SJSA1 (cell line): Measurements from ENCODE around the gene AKAP6. TPM values are rescaled to one million over a fixed set of nuclear protein-coding genes. Genes with fewer than 3 reads are reported as not detected.

Experiments used
- DNase-seq, 2 experiments: peaks; one replicate each; pipeline ENCODE4 v3.0.0-alpha.2; 2015 to 2020; ENCODE audit warnings: low spot score in 2 of 2, low read depth in 1 of 2
- H3K27ac ChIP-seq: fragments of 250-450 bp; sonication (Bioruptor Pico); 2 replicates; pipeline ENCODE4 v1.5.1; 2020; ENCODE audit warnings: mild to moderate bottlenecking, moderate library complexity
- H3K27me3 ChIP-seq: fragments of 250-450 bp; sonication (Bioruptor Pico); replicated peaks from 2 replicates; pipeline ENCODE4 v1.5.1; 2020; ENCODE audit warnings: mild to moderate bottlenecking, moderate library complexity
- H3K36me3 ChIP-seq: fragments of 250-450 bp; sonication (Bioruptor Pico); 2 replicates; pipeline ENCODE4 v1.5.1; 2020; ENCODE audit warnings: mild to moderate bottlenecking
- H3K4me1 ChIP-seq: fragments of 250-450 bp; sonication (Bioruptor Pico); replicated peaks from 2 replicates; pipeline ENCODE4 v1.6.1; 2021; ENCODE audit warnings: mild to moderate bottlenecking
- H3K4me3 ChIP-seq: fragments of 250-450 bp; sonication (Bioruptor Pico); 2 replicates; pipeline ENCODE4 v1.5.1; 2020; ENCODE audit warnings: mild to moderate bottlenecking
- H3K9me3 ChIP-seq: fragments of 250-450 bp; sonication (Bioruptor Pico); replicated peaks from 2 replicates; pipeline ENCODE4 v1.5.1; 2020; ENCODE audit warnings: mild to moderate bottlenecking
- total RNA-seq: library from RNA; depleted of rRNA; stranded (reverse); fragments of >200 nt; shearing (Covaris generic); gene quantifications from 2 replicates; pipeline ENCODE4 v1.2.3, GENCODE V29; 2014

Gene AKAP6
- total RNA-seq, 1 experiment from 2014 or later = 3.8 TPM

DNA sequence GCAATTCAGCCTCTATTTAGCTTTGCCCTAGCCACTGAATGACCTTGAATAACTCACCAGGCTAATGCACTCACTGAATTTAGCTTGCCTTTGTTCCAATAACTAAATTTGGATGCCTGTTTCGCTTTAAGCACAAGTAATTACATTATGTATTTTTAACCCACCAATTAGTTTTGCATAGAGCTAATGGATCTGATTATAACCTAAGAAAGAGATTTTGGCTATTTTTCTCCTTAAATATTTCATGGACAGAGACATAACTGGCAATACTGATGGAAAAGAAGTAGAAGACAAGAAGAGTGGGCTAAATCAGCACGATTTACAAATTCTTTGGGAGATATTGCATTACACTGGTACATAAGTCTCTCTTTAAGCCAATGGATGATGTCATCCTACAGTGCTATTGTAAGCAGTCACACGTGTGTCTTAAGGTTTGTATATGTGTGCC, 85.7 kb downstream of the AKAP6 start:
- no peak overlapping the region for H3K27ac ChIP-seq
- DNase-seq = no peak
- H3K27me3 ChIP-seq = no peaks in the 10 kb centered on the region
- H3K4me3 ChIP-seq = no peak overlapping the region
- H3K9me3 ChIP-seq = no peaks in the 10 kb centered on the region
- no peaks in the 10 kb centered on the region for H3K36me3 ChIP-seq
- H3K4me1 ChIP-seq = peaks cover 26% of the 10 kb centered on the region

DNA sequence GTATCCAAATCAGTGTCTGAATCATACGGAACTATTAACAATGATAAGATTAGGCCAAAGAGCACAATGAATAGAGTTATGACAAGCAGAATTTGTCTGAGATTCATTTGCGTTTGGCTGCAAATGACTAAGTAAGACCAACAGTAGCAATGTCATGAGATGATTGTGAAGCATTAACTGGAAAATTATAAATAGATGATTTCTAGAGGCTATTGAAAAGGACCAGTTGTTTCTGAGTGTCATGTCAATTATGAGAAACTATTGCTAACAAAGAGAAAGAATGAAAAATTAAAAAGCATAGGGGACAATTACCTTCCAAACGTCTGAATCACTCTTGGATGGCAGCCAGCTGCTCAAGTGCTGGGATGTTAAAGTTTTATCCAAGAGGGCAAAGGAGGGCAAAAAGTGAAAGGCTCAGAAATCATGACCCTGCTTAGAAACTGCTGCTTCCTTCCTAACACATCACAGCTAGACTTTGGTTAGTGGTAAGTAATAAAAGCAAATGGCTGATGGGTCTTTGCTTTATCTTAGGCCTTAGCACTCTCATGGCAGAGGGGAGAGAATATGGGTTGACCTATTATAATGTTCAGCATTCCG, 89.0 kb downstream of the AKAP6 start:
- peak; percentile 77 to 88 for DNase-seq
- Histone ChIP-seq H3K9me3 (no peaks in the 10 kb centered on the region), H3K4me1 (peaks cover 32% of the 10 kb centered on the region), H3K4me3 (no peak overlapping the region), H3K36me3 (no peaks in the 10 kb centered on the region), H3K27me3 (no peaks in the 10 kb centered on the region), H3K27ac (peak overlapping the region; percentile 81)

DNA sequence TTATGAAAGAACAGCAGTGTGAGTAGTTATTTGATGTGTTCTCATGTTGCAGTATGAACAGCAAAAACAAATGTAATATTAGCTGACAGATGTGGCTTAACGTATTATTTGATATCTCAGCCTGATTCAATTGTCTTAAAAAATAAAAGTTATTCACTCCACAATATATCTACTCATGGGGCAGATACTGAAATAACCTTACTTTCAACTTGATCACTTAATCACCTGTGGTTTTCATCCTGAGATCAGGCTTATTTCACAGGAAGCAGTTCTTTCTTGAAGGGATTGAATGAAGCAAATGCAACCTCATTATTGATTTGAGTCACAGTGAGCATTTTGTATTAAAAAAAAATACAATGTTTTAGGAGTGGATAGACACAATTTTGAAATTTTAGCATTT, 90.3 kb downstream of the AKAP6 start:
- Histone ChIP-seq H3K9me3 (no peaks in the 10 kb centered on the region), H3K27me3 (no peaks in the 10 kb centered on the region)

DNA sequence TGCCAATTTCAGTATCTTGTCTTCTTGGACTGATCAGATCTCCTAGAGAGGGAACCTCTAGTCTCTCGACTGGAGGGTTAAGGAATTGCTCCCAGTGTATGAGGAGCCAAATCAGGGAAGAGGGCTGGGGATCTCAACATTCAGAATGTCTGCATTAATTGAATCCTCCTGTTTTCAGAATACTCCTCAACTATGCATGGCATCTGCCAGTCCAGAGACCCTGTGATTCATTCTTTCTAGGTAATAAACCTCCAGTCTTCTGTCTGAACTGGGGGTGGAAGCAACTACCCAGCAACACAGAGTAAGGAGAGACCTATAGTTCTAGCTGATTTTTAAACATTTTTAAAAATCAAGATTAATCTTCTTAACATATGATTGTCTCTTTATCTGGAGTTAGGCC, 92.7 kb downstream of the AKAP6 start:
- H3K4me3 ChIP-seq = no peak overlapping the region
- peaks cover 28% of the 10 kb centered on the region for H3K4me1 ChIP-seq
- H3K36me3 ChIP-seq = no peaks in the 10 kb centered on the region
- H3K9me3 ChIP-seq = no peaks in the 10 kb centered on the region
- H3K27me3 ChIP-seq = no peaks in the 10 kb centered on the region
- peak overlapping the region; percentile 21; the same call in 1 of the 2 replicates for H3K27ac ChIP-seq
- no peak for DNase-seq

More for the DNA sequence above, 90.3 kb downstream of the AKAP6 start:
- no peak for DNase-seq
- Histone ChIP-seq H3K36me3 (no peaks in the 10 kb centered on the region), H3K27ac (no peak overlapping the region), H3K4me3 (no peak overlapping the region), H3K4me1 (peaks cover 32% of the 10 kb centered on the region)

DNA sequence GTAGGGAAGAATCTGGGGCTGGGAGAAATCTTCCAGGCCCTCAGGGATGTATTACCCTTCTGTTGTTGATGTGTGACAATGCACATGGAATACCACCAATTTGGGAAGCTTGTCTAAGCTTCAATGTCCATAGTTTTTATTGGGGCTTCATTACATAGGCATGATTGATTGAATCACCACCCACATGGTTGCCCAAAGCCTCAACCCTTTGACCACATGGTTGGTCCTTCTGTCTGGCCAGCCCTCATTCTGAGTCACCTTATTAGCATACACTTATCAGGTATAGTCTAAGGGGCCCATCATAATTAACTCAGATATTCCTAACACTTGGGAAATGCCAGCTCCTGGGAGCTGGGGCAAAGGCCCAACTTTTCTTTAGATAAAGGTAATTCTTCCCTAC, 93.3 kb downstream of the AKAP6 start:
- Histone ChIP-seq H3K36me3 (no peaks in the 10 kb centered on the region), H3K9me3 (no peaks in the 10 kb centered on the region), H3K4me3 (no peak overlapping the region), H3K27me3 (no peaks in the 10 kb centered on the region), H3K4me1 (peaks cover 21% of the 10 kb centered on the region), H3K27ac (no peak overlapping the region)
- DNase-seq = no peak

DNA sequence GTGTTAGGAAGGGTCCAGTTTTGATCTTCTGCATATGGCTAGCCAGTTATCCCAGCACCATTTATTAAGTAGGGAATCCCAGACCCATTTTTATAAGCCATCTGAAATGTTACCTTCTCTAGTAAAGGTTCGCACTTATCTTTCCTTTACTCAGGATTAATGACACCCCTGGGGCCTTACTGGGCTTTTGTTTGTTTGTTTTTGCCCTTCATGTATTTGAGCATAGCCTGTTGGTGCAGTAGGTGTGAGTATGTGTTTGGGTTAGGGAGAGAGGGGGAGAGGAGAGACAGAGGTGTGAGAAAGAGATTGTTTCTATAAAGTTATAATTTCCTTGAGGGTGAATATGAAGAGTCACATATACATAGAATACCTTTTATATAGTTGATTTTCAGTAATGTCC, 96.9 kb downstream of the AKAP6 start:
- H3K36me3 ChIP-seq = no peaks in the 10 kb centered on the region
- no peak for DNase-seq
- no peaks in the 10 kb centered on the region for H3K9me3 ChIP-seq
- H3K4me3 ChIP-seq = no peak overlapping the region
- H3K27me3 ChIP-seq = no peaks in the 10 kb centered on the region
- H3K27ac ChIP-seq = no peak overlapping the region
- peaks cover 37% of the 10 kb centered on the region for H3K4me1 ChIP-seq

DNA sequence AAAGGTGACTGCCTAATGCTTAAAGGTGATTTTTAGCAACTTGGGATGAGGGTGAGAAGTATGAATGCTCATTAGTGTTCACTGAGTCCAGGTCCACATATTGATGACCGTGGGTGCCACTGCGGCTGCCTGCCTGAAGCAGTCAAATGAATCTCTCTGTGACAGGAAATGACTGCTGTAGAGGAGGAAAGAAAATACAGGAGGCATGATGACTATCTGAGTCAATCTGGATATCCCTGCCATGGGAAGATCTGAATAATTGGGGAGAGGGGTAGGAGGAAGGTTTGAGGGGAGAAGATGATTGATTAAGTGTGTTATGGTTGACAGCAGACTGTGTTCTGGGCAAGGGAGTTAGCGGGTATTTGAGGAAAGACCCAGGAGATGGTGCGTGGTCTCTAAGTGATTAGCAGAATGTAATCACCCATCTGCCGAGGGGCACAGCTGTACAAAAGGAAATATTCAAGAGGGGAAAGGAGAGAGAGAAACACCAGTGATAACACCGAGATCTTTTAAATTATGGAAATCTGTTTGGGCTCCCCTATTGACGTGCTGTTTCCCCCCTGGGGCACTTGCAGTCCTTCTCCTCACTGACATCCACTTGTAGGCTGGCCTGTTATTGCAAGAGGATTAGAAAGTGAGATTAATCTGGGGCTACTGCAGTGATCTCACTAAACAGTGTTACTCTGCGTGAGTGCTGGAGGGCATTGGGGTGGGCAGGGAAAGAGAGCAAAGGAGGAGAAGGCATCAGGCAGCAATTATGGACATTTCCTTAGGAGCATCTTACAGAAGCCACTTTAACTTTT, 97.7 kb downstream of the AKAP6 start:
- no peak for DNase-seq
- Histone ChIP-seq H3K27ac (no peak overlapping the region), H3K4me1 (peaks cover 33% of the 10 kb centered on the region), H3K4me3 (no peak overlapping the region), H3K36me3 (no peaks in the 10 kb centered on the region), H3K9me3 (no peaks in the 10 kb centered on the region), H3K27me3 (no peaks in the 10 kb centered on the region)

DNA sequence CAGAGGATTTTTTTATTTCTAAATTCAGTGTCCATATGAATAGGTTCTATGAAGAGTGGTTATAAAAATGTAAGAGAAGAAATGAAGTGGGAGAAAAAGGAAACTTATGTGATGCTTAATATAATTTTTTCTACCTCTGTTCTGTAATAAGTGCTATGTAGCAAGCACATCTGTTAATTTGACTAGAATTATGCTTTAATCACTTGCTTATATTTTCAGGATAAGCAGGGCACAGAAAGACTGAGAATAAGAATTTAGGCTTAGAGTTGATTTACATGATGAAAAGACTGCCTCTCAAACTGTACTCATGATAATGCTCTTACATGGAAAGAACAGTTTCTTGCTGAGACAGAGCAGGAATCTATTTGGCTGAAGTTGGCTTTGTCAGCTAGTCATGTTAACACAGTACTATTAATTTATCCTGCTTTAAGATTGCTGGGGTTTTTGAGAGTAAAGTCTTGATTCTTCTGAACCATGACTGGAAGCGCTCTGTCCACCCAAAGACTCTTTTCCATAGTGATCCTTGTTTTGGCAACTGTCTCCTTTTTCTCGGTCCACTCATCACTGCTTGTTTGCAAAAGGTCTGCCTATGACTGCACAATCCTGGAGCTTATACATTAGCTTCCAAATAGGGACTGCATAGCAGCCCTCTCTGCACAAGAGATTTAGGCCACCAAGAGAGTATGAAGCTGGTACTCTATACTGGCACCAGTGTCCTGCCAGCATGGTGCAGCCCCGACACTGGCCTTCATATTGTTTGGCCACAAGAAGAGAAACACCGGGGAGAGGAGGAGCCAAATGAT, 98.8 kb downstream of the AKAP6 start:
- H3K36me3 ChIP-seq = no peaks in the 10 kb centered on the region
- H3K4me3 ChIP-seq = no peak overlapping the region
- peaks cover 31% of the 10 kb centered on the region for H3K4me1 ChIP-seq
- no peaks in the 10 kb centered on the region for H3K27me3 ChIP-seq
- H3K9me3 ChIP-seq = no peaks in the 10 kb centered on the region
- no peak overlapping the region for H3K27ac ChIP-seq
- peak in 1 of 2 experiments; percentile 8 for DNase-seq

DNA sequence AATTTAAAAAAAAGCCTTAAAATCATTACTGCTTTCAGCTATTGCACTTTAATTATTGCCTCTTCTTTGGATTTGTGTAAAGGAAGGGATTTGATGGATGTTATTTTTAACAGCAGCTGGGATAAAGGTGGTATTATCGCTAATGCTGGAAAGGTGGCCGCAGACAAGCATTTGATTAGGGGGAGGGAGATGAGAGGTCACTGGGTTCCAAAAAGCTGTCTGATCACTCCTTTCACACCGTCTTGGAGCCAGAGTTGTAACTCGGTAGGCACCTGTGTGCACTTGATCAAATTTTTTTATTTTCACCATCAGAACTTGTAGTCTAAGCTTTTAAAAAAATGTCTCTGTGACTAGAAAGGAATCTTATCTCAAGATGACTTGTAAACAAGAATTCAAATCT, 99.8 kb downstream of the AKAP6 start:
- no peaks in the 10 kb centered on the region for H3K36me3 ChIP-seq
- H3K27me3 ChIP-seq = no peaks in the 10 kb centered on the region
- H3K4me3 ChIP-seq = no peak overlapping the region
- H3K27ac ChIP-seq = no peak overlapping the region
- H3K9me3 ChIP-seq = no peaks in the 10 kb centered on the region
- DNase-seq = no peak
- peaks cover 31% of the 10 kb centered on the region for H3K4me1 ChIP-seq

DNA sequence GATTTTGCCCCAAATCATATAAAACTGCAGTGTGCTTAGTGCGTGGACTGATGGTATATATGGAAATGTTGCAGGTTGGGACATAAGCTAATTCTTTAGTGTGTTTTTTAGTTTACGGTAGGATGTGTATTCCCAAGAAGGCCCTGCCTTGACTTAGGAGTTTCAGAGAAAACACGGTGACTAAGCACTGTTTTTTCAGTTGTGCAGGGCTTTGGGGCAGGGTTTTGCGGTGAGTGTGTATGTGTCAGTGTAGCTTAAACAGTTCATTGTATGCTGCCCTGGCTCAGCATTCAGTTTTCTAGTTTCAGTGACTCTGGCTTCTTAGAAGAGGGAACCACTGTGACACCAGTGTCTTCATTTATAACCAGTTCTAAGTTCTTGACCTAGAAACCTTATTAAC, 101.2 kb downstream of the AKAP6 start:
- peak overlapping the region; percentile 56 for H3K27ac ChIP-seq

DNA sequence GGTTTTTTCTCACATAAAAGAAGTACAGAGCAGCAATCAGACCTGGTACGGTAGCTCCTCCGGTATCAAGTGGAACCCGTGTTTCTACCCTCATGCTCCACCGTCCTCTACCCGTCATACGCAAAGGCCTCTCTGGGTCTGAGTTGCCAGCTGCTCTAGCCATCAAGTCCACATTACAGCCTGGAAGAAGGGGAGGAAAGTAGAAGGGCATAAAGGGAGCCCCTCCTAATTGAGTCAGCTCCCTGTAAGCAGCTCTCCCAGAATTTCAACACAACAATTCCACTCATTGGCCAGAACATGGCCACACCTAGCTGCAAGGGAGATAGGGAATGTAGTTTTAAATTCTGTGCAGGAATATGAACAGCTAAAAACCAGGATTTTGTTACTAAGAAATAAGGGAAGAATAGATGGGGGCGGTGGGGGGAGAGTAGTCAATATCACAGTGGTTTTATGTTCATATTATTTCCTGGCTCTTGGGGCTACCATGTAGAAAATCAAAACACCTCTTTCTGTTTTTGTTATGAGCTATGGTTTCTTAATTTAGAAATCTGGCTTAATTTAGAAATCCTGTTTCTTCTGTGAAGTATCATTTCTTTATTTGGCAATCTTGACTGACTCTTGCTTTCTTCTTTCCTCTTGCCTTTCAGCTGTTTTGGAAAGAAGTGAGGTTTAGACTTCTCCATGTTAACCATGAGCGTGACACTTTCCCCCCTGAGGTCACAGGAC, 103.9 kb downstream of the AKAP6 start:
- DNase-seq = no peak
- no peak overlapping the region for H3K27ac ChIP-seq
- H3K27me3 ChIP-seq = no peaks in the 10 kb centered on the region
- H3K4me3 ChIP-seq = no peak overlapping the region
- H3K36me3 ChIP-seq = no peaks in the 10 kb centered on the region
- peaks cover 28% of the 10 kb centered on the region for H3K4me1 ChIP-seq
- no peaks in the 10 kb centered on the region for H3K9me3 ChIP-seq

More for the DNA sequence above, 101.2 kb downstream of the AKAP6 start:
- no peak overlapping the region for H3K4me3 ChIP-seq
- peaks cover 31% of the 10 kb centered on the region for H3K4me1 ChIP-seq
- no peaks in the 10 kb centered on the region for H3K9me3 ChIP-seq
- H3K27me3 ChIP-seq = no peaks in the 10 kb centered on the region
- peak; percentile 54 to 61 for DNase-seq
- no peaks in the 10 kb centered on the region for H3K36me3 ChIP-seq

DNA sequence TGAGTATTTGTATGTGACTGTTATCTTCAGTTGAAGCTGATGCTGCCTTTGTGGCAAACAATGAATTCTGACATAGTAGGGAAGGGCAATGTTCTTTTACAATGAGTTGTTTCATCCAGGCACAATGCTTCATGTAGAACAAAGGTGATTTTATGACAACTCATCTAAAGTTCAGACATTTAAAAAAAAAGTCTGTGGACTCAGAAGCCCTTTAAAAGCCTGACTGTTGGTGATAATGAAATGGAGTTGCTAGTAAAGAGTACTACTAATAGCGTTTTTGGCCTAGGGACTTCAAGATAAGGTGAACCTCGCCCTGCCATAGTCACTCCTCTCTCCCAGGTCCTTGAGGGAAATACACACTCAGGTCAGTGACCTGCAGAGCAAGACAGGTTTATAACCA, 105.1 kb downstream of the AKAP6 start:
- Histone ChIP-seq H3K36me3 (no peaks in the 10 kb centered on the region), H3K9me3 (no peaks in the 10 kb centered on the region), H3K4me3 (no peak overlapping the region), H3K27ac (no peak overlapping the region), H3K27me3 (no peaks in the 10 kb centered on the region), H3K4me1 (peaks cover 16% of the 10 kb centered on the region)
- DNase-seq = no peak

DNA sequence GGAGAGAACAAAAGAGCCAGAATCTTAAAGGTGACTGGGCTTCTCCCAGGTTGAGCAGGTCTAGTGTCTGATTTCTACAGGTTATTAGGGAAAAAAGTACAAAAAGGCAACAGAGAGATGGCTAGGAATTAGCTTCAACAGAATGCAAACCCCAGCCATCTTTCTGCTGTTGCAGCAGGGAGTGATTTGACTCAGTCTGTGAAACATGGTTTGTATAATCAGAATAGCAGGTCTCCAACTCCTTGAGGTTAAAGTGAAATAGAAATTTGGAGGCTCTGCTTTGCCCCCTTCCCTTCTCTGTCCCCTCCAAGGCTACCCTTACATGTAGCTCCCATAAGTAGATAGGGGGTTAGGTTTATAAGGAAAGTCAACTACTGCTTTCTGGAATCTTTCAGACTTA, 105.8 kb downstream of the AKAP6 start:
- Histone ChIP-seq H3K27ac (no peak overlapping the region), H3K4me1 (peaks cover 10% of the 10 kb centered on the region), H3K27me3 (no peaks in the 10 kb centered on the region), H3K36me3 (no peaks in the 10 kb centered on the region), H3K4me3 (no peak overlapping the region), H3K9me3 (no peaks in the 10 kb centered on the region)
- no peak for DNase-seq
